ENCODE measurements around the gene NEURL1B. TPM values are rescaled to one million over a fixed set of nuclear protein-coding genes. Genes with fewer than 3 reads are reported as not detected.

NEURL1B gene
- polyA plus RNA-seq, 1 donor (not counting 4 experiments of a cell fraction or from before 2014, with no cell fraction given) = 0.43 TPM

DNA sequence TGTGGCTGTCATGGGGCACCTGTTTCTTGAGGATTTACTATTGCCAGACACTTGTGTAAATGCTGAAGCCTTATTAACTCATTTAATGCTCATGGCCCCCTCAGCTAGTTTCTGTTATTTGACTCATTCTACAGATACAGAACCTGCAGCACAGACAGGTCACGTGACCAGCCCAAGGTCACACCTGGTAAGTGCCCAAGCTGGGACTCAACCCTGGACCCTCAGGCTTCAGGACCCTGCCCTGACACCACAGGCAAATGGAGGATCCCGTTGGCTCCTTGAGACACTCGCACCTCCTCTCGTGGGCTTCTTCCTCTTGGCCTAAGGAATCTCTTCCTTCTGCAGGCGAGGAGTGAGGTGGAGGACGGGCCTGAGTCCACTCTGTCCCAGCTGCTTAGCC, 10.6 kb upstream of the NEURL1B start:
- H3K4me2 ChIP-seq (ENCODE audit: control insufficient read depth, extremely low read depth, insufficient read depth, low read depth, low read length) = no peak overlapping the region
- H3K79me2 ChIP-seq (ENCODE audit: control insufficient read depth, insufficient read depth, low read length) = no peaks in the 10 kb centered on the region
- dilution Hi-C loops (cut with MboI; ENCODE audit: extremely low pct_ligation_motif_present, low sequenced_read_pairs) = no loop called here
- H3K9me1 ChIP-seq (ENCODE audit: control insufficient read depth, extremely low read depth, insufficient read depth, low read length) = no peaks in the 10 kb centered on the region
- peaks cover 5% of the 10 kb centered on the region for H3K27me3 ChIP-seq (ENCODE audit: control insufficient read depth, extremely low read depth, insufficient read depth, low read length)
- H3K4me1 ChIP-seq (ENCODE audit: control insufficient read depth, extremely low read depth, insufficient read depth, low read length) = no peaks in the 10 kb centered on the region
- H2AFZ ChIP-seq (ENCODE audit: control insufficient read depth, low read length) = no peak overlapping the region
- H3K27ac ChIP-seq (ENCODE audit: control insufficient read depth, insufficient read depth, low read length) = no peak overlapping the region
- H4K20me1 ChIP-seq (ENCODE audit: control insufficient read depth, extremely low read depth, insufficient read depth, low read length) = no peaks in the 10 kb centered on the region
- no peaks in the 10 kb centered on the region for H3K9me3 ChIP-seq (ENCODE audit: control insufficient read depth, low read depth, low read length)
- no peaks in the 10 kb centered on the region for H3K36me3 ChIP-seq (ENCODE audit: control insufficient read depth in 2 of 2, extremely low read depth in 1 of 2, insufficient read depth in 2 of 2, low read length in 2 of 2)
- TF ChIP-seq, protein P1, sequence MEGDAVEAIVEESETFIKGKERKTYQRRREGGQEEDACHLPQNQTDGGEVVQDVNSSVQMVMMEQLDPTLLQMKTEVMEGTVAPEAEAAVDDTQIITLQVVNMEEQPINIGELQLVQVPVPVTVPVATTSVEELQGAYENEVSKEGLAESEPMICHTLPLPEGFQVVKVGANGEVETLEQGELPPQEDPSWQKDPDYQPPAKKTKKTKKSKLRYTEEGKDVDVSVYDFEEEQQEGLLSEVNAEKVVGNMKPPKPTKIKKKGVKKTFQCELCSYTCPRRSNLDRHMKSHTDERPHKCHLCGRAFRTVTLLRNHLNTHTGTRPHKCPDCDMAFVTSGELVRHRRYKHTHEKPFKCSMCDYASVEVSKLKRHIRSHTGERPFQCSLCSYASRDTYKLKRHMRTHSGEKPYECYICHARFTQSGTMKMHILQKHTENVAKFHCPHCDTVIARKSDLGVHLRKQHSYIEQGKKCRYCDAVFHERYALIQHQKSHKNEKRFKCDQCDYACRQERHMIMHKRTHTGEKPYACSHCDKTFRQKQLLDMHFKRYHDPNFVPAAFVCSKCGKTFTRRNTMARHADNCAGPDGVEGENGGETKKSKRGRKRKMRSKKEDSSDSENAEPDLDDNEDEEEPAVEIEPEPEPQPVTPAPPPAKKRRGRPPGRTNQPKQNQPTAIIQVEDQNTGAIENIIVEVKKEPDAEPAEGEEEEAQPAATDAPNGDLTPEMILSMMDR (optimal IDR thresholded peaks at IDR 0.05 in 1 of 3, IDR thresholded peaks at IDR 0.05 in 1 of 3, conservative IDR thresholded peaks at IDR 0.05 in 1 of 3; ENCODE audit: extremely low read depth in 1 of 3, insufficient read depth in 2 of 3, low read length in 3 of 3) = no peak
- TF ChIP-seq EZH2 (IDR thresholded peaks at IDR 0.05; ENCODE audit: low read length) = no peak
- H3K4me3 ChIP-seq (ENCODE audit: control insufficient read depth in 2 of 3, extremely low read depth in 1 of 3, insufficient read depth in 2 of 3, low read depth in 1 of 3, low read length in 3 of 3) = no peak overlapping the region
- DNase-seq (ENCODE audit: low read depth, low spot score) (no peak), FAIRE-seq (no peak)
- no peak overlapping the region for H3K9ac ChIP-seq (ENCODE audit: control insufficient read depth, extremely low read depth, insufficient read depth, low read length)

DNA sequence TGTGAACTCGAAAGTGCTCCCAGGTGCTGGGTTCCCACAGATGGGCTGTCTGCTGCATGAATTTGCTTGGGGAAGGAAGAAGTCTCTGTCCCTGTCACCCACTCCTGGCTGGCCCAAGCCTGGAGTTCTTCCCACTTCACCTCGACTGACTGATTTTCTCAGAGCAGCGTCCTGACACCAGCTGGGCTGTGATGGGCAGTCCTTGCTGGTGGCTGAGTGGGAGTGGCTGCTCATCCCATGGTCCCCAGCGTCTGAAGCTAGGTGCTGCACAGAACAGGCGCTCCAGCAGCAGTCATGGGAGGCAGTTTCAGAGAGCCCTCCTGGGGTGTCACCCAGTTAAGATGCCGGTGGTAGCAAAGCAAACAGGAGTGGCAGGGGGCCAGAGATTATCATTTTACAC, 10.1 kb upstream of the NEURL1B start:
- H3K4me2 ChIP-seq (ENCODE audit: control insufficient read depth, extremely low read depth, insufficient read depth, low read depth, low read length) = no peak overlapping the region
- no peaks in the 10 kb centered on the region for H3K9me1 ChIP-seq (ENCODE audit: control insufficient read depth, extremely low read depth, insufficient read depth, low read length)
- H3K79me2 ChIP-seq (ENCODE audit: control insufficient read depth, insufficient read depth, low read length) = no peaks in the 10 kb centered on the region
- no peaks in the 10 kb centered on the region for H3K9me3 ChIP-seq (ENCODE audit: control insufficient read depth, low read depth, low read length)
- H3K4me3 ChIP-seq (ENCODE audit: control insufficient read depth in 2 of 3, extremely low read depth in 1 of 3, insufficient read depth in 2 of 3, low read depth in 1 of 3, low read length in 3 of 3) = no peak overlapping the region
- no peak for DNase-seq (ENCODE audit: low read depth, low spot score)
- H3K36me3 ChIP-seq (ENCODE audit: control insufficient read depth in 2 of 2, extremely low read depth in 1 of 2, insufficient read depth in 2 of 2, low read length in 2 of 2) = no peaks in the 10 kb centered on the region
- no peaks in the 10 kb centered on the region for H4K20me1 ChIP-seq (ENCODE audit: control insufficient read depth, extremely low read depth, insufficient read depth, low read length)
- TF ChIP-seq, protein P1 (optimal IDR thresholded peaks at IDR 0.05 in 1 of 3, IDR thresholded peaks at IDR 0.05 in 1 of 3, conservative IDR thresholded peaks at IDR 0.05 in 1 of 3; ENCODE audit: extremely low read depth in 1 of 3, insufficient read depth in 2 of 3, low read length in 3 of 3) = no peak
- TF ChIP-seq EZH2 (IDR thresholded peaks at IDR 0.05; ENCODE audit: low read length) = no peak
- no peak overlapping the region for H3K9ac ChIP-seq (ENCODE audit: control insufficient read depth, extremely low read depth, insufficient read depth, low read length)
- dilution Hi-C loops (cut with MboI; ENCODE audit: extremely low pct_ligation_motif_present, low sequenced_read_pairs) = no loop called here
- no peak for FAIRE-seq
- H3K27ac ChIP-seq (ENCODE audit: control insufficient read depth, insufficient read depth, low read length) = no peak overlapping the region
- peaks cover 5% of the 10 kb centered on the region for H3K27me3 ChIP-seq (ENCODE audit: control insufficient read depth, extremely low read depth, insufficient read depth, low read length)
- no peak overlapping the region for H2AFZ ChIP-seq (ENCODE audit: control insufficient read depth, low read length)
- H3K4me1 ChIP-seq (ENCODE audit: control insufficient read depth, extremely low read depth, insufficient read depth, low read length) = no peaks in the 10 kb centered on the region

Data from keratinocyte (primary cell).